HuH-7.5 (cell line): ENCODE results near the gene DOK5.
"Not testable (repeated sequence)": the region's sequence is repeated elsewhere in the genome, so short reads cannot be mapped to it uniquely, and the experiment has no call there.

Source experiments
- DNase-seq: peaks from one replicate; pipeline ENCODE4 v3.0.0; 2011; ENCODE audit warnings: low spot score

DOK5 gene

DNA sequence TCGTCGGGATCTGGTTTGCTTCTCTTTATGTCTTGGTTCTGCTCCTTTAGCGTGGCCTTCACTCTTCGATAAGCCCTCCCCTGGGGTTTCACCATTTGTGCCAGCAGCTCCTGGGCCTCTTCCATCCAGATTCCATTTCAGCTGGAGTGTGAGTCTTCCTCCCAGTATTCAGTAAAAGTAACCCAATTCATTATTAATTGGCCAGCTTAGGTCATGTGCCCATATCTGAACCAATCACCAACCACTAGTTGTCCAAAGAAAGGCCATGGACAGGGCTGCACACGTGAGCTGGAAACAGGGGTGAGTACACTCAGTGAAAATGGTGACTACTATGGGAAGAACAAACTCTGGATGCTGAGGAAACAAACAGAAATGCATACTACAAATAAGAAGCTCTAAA is 2.8 kb upstream of the DOK5 start:
- no peak for DNase-seq

DNA sequence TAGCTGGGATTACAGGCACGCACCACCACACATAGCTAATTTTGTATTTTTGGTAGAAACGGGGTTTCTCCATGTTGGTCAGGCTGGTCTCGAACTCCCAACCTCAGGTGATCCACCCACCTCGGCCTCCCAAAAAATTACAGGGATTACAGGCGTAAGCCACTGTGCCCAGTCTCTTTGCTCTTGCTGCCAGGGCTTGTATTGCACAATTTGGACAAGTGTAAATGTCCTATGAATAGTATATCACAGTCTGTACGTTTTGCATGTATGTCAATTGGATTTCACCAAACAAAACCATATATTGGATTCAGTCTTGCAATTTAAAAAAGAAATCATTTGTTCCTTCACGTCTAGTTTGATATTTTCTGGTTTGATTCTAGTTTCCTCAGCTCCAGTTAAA is 2.1 kb upstream of the DOK5 start:
- no peak for DNase-seq

DNA sequence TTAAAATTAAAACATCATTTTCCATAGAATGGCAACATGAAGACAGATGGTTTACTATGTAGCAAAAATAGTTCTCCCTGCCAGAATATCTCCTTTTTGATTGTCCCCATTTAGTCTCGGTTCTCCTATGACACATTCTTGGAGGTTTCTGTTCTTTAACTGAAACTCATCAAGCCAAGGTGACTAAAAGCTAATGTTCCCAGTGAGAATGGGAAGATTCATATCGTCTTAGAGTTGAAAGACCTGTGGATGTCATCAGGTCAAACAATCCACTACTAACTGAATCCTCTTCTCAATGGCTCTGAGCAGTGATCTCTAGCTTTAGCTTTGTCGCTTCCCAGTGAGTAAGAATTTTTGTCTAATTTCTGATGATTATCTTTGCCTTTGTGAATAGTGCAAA is 1.3 kb upstream of the DOK5 start:
- no peak for DNase-seq

DNA sequence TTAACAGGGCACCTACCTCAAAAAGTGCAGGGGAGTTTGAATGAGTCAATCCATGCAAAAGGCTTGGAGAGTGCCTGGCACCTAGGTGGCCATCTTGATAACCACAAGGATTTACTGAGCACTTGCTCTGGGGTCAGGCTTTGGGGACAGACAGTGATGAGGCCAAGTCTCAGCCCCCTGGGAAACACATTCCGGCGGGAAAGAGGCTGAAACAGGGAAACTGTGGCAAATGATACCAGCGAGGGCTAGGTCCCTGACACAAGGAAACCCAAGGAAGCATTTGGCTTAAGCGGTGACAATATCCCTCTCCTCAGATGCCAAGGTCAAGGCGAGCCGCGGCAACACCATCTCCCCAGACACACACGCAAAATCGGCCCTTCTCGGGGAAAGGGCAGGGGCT is 527 bp upstream of the DOK5 start:
- no peak for DNase-seq

DNA sequence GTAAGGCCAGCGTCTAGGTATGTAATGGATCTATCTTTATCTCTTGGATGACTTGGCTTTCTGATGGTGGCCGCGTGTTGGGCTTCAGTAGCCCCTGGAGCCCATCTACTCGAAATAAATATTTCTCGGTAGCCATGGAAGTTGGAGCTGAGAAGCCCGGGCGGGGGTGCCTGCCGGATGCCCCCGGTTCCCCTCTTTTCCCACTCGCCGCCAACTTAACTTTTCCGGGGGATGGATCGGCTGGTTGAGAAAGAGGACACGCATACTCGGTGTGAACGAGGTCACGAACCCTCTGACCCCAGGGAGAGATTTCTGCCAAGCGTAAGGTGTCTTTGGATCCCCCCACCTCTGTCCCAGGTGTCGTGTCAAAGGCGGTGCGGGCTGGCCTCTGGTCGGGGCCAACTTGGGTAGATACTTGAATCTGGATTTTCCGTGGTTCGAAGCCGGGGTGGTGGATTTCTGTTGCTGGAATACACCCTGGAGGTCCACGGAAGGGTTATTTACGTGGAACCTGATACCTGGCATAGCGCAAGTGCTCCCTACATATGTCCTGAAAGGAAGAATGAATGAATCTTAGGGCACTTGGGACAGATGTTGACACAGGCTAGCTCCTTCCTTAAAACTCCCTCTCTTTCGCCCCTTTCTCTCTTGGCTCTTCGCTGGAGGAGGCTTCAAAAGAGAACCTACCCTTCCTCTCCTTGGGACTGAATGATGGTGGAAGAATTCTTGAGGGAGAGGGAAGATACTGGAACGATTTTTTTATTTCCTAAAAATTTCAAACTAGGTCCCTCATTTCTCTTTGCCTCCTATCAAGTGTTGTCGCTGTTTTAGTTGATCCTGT is 996 bp downstream of the DOK5 start:
- no peak for DNase-seq

DNA sequence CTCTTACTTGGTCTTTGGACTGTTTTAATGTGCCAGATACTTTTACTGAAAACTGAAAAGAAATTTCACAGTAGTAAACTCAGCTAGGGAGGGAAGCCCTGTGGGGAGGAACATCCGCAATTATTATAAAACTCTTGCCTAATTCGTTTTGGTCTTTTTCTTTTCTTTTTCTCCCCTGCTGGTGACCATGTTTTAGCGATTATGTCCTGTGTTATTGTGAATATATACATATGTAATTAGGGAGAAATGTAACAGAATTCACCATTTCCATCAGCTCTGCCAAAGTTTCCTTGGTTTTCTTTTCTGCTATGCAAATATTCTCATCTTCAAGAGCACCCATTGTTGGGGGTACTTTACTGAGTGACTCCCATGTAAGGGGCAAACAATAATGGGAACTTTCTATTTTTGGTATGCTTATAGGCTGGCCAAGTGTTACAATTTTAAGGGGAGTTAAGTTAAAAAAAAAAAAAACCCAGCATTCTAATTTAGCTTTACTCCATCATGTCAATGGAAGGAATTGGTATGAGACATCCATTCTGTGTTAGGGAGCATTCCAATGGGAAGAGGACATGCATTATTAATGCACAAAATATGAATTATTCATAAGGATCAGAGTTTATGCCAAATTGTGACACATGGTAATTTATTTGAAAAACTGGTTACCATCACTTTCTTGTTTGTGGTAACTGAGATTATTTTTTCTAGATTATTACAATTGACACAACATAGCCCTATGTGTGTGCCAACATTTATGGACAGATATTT is 2.0 kb downstream of the DOK5 start:
- DNase-seq = no peak

DNA sequence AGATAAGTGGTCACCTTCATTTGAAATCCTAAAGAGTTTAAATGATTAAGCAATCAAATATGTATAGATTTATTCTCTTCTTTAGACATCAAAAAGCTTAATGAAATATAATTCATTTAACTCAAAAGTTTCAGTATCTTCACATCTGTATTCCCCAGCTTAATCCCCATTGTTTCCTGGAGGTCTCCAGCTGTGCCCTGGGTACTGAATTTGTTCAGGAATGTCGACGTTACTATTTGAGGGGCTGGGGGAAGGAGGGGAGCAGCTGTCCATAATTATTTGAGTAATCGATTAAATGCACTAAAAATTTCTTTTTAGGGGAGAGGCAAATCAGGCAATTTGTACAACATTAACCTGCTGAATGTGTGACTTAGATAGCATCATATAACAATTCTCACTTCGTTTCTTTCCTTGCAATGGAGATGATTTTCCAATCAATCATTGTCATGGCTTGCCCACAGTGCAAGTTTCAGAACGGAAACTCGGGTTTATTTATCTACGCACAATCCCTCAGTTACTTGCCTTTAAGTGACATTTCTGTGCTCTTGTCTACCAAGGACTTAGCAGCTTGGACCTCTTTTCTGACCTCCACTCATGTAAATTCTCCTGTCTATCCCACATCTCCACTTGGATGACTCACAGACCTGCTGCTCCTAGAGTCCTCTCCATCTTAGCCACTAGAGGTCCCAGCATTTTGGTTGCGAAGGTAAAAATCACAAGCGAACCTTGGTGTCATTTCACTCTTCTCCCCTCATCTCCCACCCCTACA is 3.9 kb downstream of the DOK5 start:
- DNase-seq = peak; percentile 85

DNA sequence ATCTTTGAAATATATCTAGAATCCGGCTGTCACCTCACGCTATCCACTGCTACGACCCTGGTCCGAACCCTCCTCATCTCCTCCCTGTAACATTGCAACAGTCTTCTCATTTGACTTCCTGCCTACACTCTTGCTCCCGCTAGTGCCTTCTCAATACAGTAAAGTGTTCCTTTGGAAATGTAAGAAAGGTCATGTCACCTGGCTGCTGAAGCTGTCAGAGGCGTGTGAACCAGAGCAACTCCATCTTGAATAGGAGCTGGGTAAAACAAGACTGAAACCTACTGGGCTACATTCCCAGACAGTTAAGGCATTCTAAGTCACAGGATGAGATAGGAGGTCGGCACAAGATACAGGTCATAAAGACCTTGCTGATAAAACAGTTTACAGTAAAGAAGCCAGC is 4.5 kb downstream of the DOK5 start:
- DNase-seq = not testable (repeated sequence)

DNA sequence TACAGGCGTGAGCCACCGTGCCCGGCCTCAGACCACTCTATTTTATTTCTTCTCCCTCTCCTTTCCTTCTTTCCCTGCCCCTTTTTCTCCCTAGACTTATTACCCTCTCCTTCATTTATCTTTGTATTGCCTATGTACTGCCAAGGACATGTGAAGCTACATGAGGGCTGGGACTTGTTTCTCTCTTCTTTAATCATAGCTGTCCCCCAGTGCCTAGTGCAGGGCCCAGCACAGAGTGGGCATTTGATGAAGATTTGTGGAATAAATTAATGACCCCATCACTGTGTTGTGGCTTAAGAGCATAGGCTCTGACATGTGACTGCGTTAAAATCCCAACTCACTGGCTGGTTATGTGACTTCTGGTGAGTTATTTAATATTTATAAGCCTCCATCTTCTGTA is 6.0 kb downstream of the DOK5 start:
- no peak for DNase-seq

DNA sequence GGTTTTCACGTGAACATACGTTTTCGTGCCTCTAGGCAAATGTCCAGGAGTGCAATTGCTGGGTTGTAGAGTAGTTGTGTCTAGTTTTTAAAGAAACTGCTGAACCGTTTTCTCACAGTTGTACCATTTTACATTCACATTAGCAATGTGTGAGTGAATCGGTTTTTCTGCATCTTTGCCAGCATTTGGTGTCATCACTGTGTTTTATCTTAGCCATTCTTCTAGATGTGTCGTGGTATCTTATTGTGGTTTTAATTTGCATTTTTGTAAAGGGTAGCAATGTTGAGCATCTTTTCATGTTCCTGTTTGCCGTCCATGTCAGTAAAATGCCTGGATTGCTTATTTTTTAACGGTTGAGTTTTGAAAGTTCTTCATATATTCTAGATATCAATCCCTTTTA is 10.2 kb downstream of the DOK5 start:
- no peak for DNase-seq

DNA sequence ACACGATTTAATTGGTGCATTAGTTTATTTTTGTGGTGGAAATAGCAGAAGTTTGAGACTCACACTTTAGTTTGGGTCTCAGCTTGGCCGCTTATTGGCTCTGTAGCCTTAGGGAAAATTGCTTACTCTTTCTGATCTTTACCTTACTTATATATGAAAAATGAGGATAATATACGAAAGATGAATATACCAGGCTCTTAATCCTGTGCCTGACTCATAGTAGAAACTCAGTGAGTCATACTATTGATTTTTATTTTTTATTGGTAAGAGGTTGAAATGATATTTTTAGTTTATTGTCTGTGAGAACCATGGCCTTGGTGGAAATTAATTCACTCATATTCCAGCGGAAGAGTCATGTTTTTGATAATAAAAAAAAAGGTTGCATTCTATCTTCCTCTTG is 11.2 kb downstream of the DOK5 start:
- no peak for DNase-seq

DNA sequence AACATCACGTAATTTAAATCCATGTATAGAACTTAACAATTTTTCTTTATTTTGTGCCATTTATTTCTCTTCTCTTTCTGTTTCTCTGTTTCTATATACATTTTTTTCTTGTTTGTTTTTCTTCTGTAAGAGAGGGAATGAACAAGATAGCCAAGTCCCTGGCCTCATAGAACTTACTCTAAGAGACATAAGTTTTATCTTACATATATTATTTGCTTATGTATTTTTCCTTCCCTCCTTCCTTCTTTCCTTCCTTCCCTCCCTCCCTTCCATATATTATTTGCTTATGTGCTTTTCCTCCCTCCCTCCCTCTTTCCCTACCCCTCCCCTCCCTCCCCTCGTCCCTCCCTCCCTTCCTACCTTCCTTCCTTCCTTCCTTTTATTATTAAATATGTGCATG is 13.0 kb downstream of the DOK5 start:
- no peak for DNase-seq

DNA sequence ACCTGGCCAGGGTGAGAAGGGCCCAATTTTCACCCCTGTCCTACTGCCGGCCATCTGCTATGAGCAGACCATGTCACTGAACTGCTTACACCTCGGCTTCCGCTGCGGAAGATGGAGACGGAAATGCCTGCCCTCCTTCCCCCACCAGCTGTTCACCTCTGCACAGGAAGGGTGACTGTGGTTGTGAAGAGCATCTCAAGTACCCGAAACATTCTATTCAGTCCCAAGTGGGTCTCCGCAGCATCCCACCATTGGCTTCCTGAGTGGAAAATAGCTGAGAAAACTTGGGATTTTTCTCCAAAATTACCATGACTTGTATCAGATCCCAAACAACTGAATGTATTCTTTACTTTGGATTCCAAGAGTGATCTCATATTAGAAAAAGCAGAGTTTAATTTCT is 16.1 kb downstream of the DOK5 start:
- no peak for DNase-seq

DNA sequence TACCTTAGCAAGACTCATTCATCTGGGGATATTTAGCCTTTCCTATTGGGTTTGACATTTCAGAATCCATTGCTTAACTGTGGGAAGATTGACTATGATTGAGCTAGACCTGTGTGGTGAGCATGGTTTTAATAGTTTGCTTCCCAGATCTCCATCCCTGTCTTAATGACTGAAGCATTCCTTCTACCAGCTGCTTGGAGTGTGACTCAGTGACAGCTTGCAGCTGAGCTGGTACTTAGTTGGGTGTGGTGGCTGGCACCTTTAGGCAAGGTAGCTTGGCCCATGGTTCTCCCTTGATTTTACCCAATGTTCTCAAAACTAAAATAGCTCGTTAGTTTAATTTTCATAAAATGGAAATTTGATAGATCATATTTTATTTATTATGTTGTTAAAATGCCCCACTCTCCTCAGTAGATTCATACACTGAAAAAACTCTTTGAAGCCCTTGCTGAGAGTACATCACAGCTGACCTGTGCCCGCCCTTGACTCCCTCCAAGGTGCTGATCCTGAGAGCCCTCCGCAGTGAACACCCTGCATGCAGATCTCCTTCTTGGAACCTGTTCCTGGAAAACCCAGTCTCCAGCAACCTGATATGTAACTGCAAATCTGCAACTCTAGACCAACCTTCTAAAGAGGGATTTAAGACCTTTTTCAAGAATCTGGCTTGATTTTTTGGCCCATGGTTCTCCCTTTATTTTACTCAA is 19.1 kb downstream of the DOK5 start:
- DNase-seq = no peak

DNA sequence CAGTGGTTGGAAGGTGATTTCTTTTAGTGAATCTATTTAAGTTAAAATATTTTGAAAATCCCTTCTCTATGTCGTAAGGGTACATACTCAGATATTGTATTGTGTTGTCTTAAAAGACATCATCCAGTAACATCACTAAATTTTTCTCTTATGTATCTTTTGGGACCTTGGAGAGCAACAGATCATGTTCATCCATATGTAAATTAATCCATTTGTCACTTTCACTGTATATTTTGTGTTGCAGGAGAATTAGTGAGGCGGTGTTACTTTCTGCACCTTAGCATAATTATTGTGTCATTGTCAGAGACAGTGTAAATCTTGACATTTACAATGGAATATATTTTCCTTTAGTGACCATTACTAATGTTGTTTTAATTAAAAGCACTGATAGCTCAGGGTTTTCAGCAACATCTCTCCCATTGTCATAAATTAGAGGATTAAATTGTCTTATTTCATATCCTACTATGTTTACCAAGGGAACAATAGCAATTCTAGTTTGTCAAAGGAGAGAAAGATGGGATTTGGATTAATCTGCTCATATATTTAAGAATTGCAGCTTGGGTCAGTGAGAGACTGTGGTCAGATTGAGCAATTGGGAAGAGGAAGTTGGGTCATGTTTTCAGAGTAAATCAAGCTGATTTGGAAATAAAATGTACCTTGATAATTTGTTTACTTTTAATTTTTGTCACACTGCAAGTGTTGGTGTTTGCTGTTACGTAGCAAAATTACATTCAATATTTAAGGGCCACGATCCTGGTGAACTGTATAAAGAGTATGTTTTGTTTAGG is 22.7 kb downstream of the DOK5 start:
- no peak for DNase-seq

DNA sequence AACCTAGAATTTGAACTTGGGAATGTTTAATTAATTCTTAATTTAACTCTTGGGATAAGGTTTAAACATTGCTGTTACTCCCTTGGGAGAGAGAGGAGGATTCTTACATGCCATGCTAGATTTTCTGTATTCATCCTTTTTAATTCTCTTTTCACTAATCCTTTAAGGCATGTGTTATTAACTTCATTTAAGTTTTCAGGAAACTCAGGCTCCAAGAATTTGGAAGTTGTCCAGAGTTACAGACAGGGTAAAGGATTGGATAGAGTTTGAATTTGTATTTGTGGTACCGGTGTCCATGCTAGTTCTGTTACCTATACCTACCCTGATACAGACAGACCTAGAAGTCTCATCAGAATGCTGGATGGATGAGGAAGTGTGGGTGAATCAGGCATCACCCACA is 23.7 kb downstream of the DOK5 start:
- DNase-seq = no peak

DNA sequence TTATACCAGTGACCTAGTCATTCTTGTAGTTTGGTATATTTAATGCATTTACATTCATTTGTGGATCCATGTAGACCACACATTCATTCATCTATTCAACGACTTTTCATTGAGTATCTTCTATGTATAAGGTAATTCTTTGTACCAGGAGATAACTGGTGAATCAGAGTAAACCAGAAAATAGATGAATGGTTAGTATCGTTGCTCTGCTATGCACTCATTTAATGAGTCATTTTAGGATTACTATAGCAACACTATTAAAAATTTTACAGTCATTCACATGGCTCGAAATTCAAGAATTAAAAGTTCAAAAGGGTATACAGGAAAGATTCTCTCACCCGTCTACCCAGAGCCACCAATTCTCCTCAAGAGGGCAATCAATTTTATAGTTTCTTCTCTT is 26.8 kb downstream of the DOK5 start:
- DNase-seq = no peak

DNA sequence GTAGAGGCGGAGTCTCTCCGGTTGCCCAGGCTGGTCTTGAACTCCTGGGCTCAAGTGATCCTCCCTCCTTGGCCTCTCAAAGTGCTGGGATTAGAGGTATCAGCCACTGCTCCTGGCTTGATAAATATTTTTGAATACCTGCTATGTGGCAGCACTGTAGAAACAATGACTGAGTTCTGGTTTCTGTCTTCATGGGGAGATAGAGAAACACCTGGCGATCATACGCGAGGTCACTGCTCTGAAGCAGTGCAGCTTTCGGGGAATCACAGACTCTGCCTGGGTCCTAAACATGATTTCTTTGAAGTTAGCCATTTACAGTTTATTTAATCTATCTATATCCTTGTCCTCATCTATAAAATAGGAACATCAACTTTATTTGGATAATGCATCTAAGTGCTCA is 31.2 kb downstream of the DOK5 start:
- no peak for DNase-seq

DNA sequence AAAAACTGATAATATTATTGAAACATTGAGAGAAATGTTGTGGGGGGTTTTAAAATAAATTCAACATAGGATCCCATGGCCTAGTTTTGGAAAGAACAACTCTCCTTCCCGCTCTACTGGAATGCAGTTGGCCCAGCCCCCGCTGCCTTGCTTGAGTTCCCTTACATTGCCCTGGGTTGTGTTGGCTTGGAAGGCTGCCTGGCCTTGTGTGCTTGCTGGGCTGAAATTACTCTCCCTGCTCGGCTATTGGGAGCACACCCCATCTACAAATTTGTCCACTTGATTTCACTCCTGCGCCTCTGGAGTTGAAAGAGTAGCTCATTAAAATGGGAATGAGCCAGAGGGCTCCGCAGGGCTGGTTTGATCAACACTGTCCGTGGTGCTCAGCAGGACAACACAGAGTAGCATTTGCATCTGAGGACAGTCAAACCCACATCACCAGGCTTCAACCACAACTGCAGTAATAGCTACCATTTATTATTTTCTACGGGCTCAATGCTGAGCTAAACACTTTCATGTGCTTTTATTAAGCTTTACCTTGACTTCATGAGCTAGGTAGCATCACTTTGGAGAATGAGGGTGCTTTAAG is 35.2 kb downstream of the DOK5 start:
- no peak for DNase-seq

DNA sequence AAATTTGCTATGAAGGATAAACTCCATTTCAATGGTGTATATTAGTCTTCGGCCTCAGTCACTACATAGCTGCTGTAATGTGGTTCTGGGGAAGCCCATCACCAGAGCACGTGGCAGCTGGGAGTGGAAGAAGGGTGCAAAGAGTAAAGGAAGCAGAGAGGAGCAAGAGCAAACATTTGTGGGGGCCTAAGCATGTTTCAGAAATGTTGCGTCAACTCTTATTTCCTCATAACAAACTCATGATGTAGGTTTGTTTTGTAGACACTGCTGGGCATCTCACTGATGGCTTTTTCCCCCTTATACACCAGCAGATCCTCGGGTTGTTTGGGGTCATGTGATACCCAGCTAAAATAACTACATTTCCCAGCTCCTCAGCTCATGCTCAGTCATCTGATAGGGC is 37.3 kb downstream of the DOK5 start:
- no peak for DNase-seq

DNA sequence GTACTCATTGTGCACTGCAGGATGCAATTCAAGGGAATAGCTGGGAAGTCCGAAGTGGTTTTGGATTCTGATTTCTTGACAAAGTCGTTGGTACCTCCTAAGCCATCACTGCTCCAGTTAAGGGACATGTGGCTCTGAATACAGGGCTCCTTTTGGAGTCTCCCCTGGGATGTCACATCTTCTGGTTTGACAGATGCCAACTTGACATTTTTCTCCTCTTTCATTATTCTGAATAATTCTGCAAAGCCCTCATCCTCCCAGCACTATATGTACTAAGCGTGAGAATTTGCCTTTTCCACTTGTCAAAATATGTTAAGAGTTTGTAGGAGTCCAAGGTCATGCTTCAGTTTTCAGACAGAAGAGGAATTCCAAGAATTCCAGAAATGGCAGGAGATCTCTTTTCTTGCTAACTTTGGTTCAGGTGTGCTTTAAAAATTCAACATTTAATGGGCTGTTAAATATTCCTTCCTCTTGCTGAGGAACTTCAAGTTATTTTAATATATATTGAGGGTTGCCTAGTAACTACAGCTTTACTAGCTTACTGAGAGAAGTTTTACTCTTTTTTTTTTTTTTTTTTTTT is 38.7 kb downstream of the DOK5 start:
- no peak for DNase-seq
